NCI-H510A treated with DMSO at 0.1 percent for 48 hours (cell line): Measurements from ENCODE around the gene HOXA3.
A peak's percentile ranks its signal among the peaks of the same experiment; 100 is the strongest.

Experiments used
- DNase-seq: peaks from one replicate; lab custom pipeline; 2025; lab: John Stamatoyannopoulos, UW

HOXA3 gene

GRCh38 chr7:27143023-27143949, 9.1 kb downstream of the HOXA3 start, which contains the start of gene HOXA5:
TSS of gene HOXA5 (minus strand) at chr7:27143681. CDS start at chr7:27143607, 74 bp downstream.
- DNase-seq: peak; percentile 94

- peak; percentile 56 for DNase-seq
Observed at GRCh38 chr7:27142580-27143022, 9.8 kb downstream of the HOXA3 start.

GRCh38 chr7:27141923-27142579, 10.3 kb downstream of the HOXA3 start:
- no peak for DNase-seq

GRCh38 chr7:27141137-27141922, 11.1 kb downstream of the HOXA3 start:
- DNase-seq: no peak

- DNase-seq: no peak
Observed at GRCh38 chr7:27140126-27140857, 12.1 kb downstream of the HOXA3 start.

GRCh38 chr7:27139334-27140125, 12.9 kb downstream of the HOXA3 start:
- no peak for DNase-seq

- DNase-seq: no peak
Observed at GRCh38 chr7:27138985-27139333, 13.4 kb downstream of the HOXA3 start.

GRCh38 chr7:27138472-27138871, 13.9 kb downstream of the HOXA3 start:
- no peak for DNase-seq

GRCh38 chr7:27137640-27138315, 14.6 kb downstream of the HOXA3 start:
- no peak for DNase-seq

- no peak for DNase-seq
Observed at GRCh38 chr7:27134392-27134791, 18.0 kb downstream of the HOXA3 start.

- DNase-seq: no peak
Observed at GRCh38 chr7:27133409-27134231, 18.8 kb downstream of the HOXA3 start.

- no peak for DNase-seq
Observed at GRCh38 chr7:27132978-27133377, 19.4 kb downstream of the HOXA3 start.

- no peak for DNase-seq
Observed at GRCh38 chr7:27132214-27132613, 20.2 kb downstream of the HOXA3 start.

GRCh38 chr7:27131390-27131819, 21.0 kb downstream of the HOXA3 start:
- no peak for DNase-seq

- peak; percentile 76 for DNase-seq
Observed at GRCh38 chr7:27130540-27131389, 21.6 kb downstream of the HOXA3 start, which contains the start of gene HOXA4. TSS of gene HOXA4 (minus strand) at chr7:27130757. CDS start at chr7:27130733, 24 bp downstream.

GRCh38 chr7:27129729-27130539, 22.4 kb downstream of the HOXA3 start:
- DNase-seq: no peak
